Kidney (tissue), 14 donors: ENCODE results near the gene SEMA3A. TPM values are rescaled to one million over a fixed set of nuclear protein-coding genes. Genes with fewer than 3 reads are reported as not detected.

Experiments
- DNase-seq, 5 donors: peaks; one replicate each; pipeline ENCODE4 v3.0.0-alpha.2; 2013 to 2020
- FAIRE-seq: peaks from 2 replicates; lab custom pipeline; 2012; peaks lifted over from hg19 to GRCh38; lab: Jason Lieb, UNC
- H3K27ac ChIP-seq, 2 donors: one replicate each; pipeline ENCODE4 v1.7.0; 2013; ENCODE audit warnings: low read depth in 2 of 2, low read length in 2 of 2, inconsistent platforms in 1 of 2
- H3K27me3 ChIP-seq: one replicate; pipeline ENCODE4 v1.7.1; 2013; ENCODE audit warnings: low read length, inconsistent platforms; ENCODE audit not compliant: control insufficient read depth, insufficient read depth
- H3K36me3 ChIP-seq, 3 donors: one replicate each; pipeline versions ENCODE4 v1.7.0 to v1.7.1; 2013; ENCODE audit warnings: low read length in 3 of 3, control low read depth in 1 of 3, inconsistent platforms in 1 of 3; ENCODE audit not compliant: insufficient read depth in 3 of 3, control insufficient read depth in 2 of 3
- H3K4me1 ChIP-seq, 3 donors: one replicate each; pipeline versions ENCODE4 v1.7.0 to v1.7.1; 2013; ENCODE audit warnings: low read length in 3 of 3, inconsistent platforms in 1 of 3, low read depth in 1 of 3; ENCODE audit not compliant: control insufficient read depth in 2 of 3, insufficient read depth in 2 of 3
- H3K4me3 ChIP-seq, 3 donors: one replicate each; pipeline versions ENCODE4 v1.7.0 to v1.8.1; 2013; ENCODE audit warnings: low read length in 3 of 3, control low read depth in 1 of 3, inconsistent platforms in 1 of 3
- H3K9ac ChIP-seq, 3 donors: one replicate each; pipeline versions ENCODE4 v1.7.0 to v1.7.1; 2013; ENCODE audit warnings: low read length in 3 of 3, control low read depth in 1 of 3, inconsistent platforms in 1 of 3
- H3K9me3 ChIP-seq, 3 donors: one replicate each; pipeline versions ENCODE4 v1.7.0 to v1.7.1; 2013; ENCODE audit warnings: low read length in 3 of 3, control low read depth in 1 of 3, inconsistent platforms in 1 of 3; ENCODE audit not compliant: control insufficient read depth in 2 of 3, insufficient read depth in 1 of 3
- CTCF ChIP-seq: IDR thresholded peaks from 3 replicates; pipeline ENCODE4 v1.5.1; 2012; ENCODE audit warnings: mild to moderate bottlenecking, moderate library complexity, borderline replicate concordance; ENCODE audit not compliant: insufficient read depth; ENCODE audit errors: extremely low read depth
- intact Hi-C: fragments of 100-400 bp; cut with DNase I; formaldehyde crosslinking; loops from one replicate; pipeline ENCODE4 v1.11.1; 2022
- polyA plus RNA-seq: library from polyadenylated mRNA; stranded (reverse); fragments of 350-450 nt; fragmentation: Illumina TruSeq; extraction: RNeasy Lipid Tissue Mini Kit (QIAGEN cat#74804); gene quantifications from one replicate; pipeline ENCODE4 v1.2.3, GENCODE V29; 2014; ENCODE audit warnings: low read depth, low replicate concordance; ENCODE audit not compliant: insufficient read depth
- total RNA-seq: library from RNA; stranded (reverse); fragmentation: NEBNext Ultra II Directional; extraction: Animal tissue kit (Norgen Biotek cat#: 25700); gene quantifications from one replicate; pipeline ENCODE4 v1.2.1, GENCODE V29; 2021
- donor health status: control.
- donor health status: control.
- donor health status: control.
- donor health status: control.
- donor health status: control.
- donor health status: DM: yes; HTN: yes; CAD: no.
- donor health status: Normal renal cell carcinoma (clear cell type).

SEMA3A gene
- total and polyA plus RNA-seq, 2 donors from 2014 or later = 0.34 to 10.7 TPM

GRCh38 chr7:84076219-84076618 is 118.4 kb downstream of the SEMA3A start:
- H3K9ac ChIP-seq = no peak overlapping the region
- intact Hi-C loops = no loop called here
- H3K4me3 ChIP-seq = no peak overlapping the region
- DNase-seq = no peak
- no peaks in the 10 kb centered on the region for H3K36me3 ChIP-seq
- no peak overlapping the region for H3K27ac ChIP-seq
- no peaks in the 10 kb centered on the region for H3K27me3 ChIP-seq
- no peak for TF ChIP-seq CTCF
- no peaks in the 10 kb centered on the region for H3K4me1 ChIP-seq
- no peak for FAIRE-seq
- H3K9me3 ChIP-seq = no peaks in the 10 kb centered on the region

DNA sequence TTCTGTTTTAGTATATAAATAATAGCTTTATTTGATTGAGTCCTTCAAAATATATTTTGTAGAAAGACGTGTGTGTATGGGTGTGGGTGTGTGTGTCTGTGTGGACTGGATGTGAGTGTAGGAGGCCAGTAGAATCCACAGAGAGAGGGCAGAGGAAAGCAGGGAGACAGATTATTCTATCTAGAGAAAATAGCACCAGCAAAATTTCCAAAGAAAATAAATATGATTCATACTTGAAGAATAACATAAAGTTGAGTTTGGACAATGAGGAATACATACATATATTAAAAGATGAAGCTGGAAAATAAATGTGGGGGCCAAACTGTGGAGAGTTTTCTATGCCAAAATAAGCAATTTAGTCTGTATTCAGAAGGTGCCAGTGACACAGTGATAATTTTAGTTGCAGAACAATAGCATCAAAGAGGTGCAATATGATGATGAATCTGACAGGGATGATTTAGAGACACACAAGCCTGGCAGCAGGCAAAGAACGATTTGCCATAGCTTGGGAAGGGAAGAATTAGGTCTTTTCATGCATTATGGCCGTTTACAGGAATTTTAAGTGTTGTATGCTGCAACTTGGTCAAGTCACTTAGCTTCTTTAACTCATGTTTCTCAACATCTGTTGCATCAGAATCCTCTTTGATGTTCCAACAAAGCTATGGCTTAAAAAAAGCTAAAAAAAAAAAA is 121.3 kb downstream of the SEMA3A start:
- Histone ChIP-seq H3K27me3 (no peaks in the 10 kb centered on the region), H3K36me3 (no peaks in the 10 kb centered on the region), H3K9me3 (no peaks in the 10 kb centered on the region), H3K9ac (no peak overlapping the region), H3K27ac (no peak overlapping the region), H3K4me3 (no peak overlapping the region), H3K4me1 (no peaks in the 10 kb centered on the region)
- TF ChIP-seq CTCF = no peak
- no peak for DNase-seq
- intact Hi-C loops = no loop called here
- FAIRE-seq = no peak

GRCh38 chr7:84070770-84071169 is 123.8 kb downstream of the SEMA3A start:
- H3K9me3 ChIP-seq = no peaks in the 10 kb centered on the region

More at GRCh38 chr7:84070770-84071169, 123.8 kb downstream of the SEMA3A start:
- Histone ChIP-seq H3K27me3 (no peaks in the 10 kb centered on the region), H3K36me3 (no peaks in the 10 kb centered on the region), H3K9ac (no peak overlapping the region), H3K4me3 (no peak overlapping the region), H3K4me1 (no peaks in the 10 kb centered on the region), H3K27ac (no peak overlapping the region)
- intact Hi-C loops = no loop called here
- FAIRE-seq = no peak
- no peak for DNase-seq
- no peak for TF ChIP-seq CTCF
